HG03342 (cell line): ENCODE results near the gene STOML1.

Experiments used
- ATAC-seq: cut with Tn5 transposase; IDR thresholded peaks from one replicate; pipeline ENCODE4 v1.9.1; 2021; ENCODE audit warnings: mild to moderate bottlenecking, moderate library complexity; ENCODE audit not compliant: unreplicated experiment

Gene STOML1

GRCh38 chr15:74019734-74020133 lies 27.6 kb upstream of the STOML1 start:
- no peak for ATAC-seq

- no peak for ATAC-seq
These were observed 21.3 kb upstream of the STOML1 start for GRCh38 chr15:74013374-74013894.

GRCh38 chr15:74011610-74012009 lies 19.5 kb upstream of the STOML1 start:
- ATAC-seq = no peak

- no peak for ATAC-seq
These were observed 18.9 kb upstream of the STOML1 start for GRCh38 chr15:74010929-74011540.

GRCh38 chr15:74008901-74009300 lies 16.8 kb upstream of the STOML1 start:
- no peak for ATAC-seq

GRCh38 chr15:74007820-74008371 lies 15.8 kb upstream of the STOML1 start:
- ATAC-seq = no peak

GRCh38 chr15:74006774-74007639 lies 14.9 kb upstream of the STOML1 start:
- ATAC-seq = no peak

- ATAC-seq = no peak
These were observed 5.9 kb upstream of the STOML1 start for GRCh38 chr15:73997986-73998385.

GRCh38 chr15:73996939-73997338 lies 4.8 kb upstream of the STOML1 start:
- no peak for ATAC-seq

- ATAC-seq = no peak
These were observed 4.2 kb upstream of the STOML1 start for GRCh38 chr15:73996267-73996666.

GRCh38 chr15:73994912-73995622 lies 3.0 kb upstream of the STOML1 start:
- no peak for ATAC-seq

GRCh38 chr15:73994413-73994883 lies 2.4 kb upstream of the STOML1 start, which contains the start of gene PML:
PML (plus strand) TSS chr15:73994716; CDS start chr15:73994813, 97 bp downstream.
- ATAC-seq = peak; percentile 70

- no peak for ATAC-seq
These were observed 1.3 kb upstream of the STOML1 start for GRCh38 chr15:73993211-73993994.

GRCh38 chr15:73992594-73992898 lies 451 bp upstream of the STOML1 start:
- no peak for ATAC-seq

- ATAC-seq = no peak
These were observed 835 bp downstream of the STOML1 start for GRCh38 chr15:73991260-73991659.

- ATAC-seq = no peak
These were observed 1.7 kb downstream of the STOML1 start for GRCh38 chr15:73990250-73991005.

- ATAC-seq = no peak
These were observed 2.9 kb downstream of the STOML1 start for GRCh38 chr15:73989001-73989798.

GRCh38 chr15:73988445-73988969 lies 3.6 kb downstream of the STOML1 start:
- no peak for ATAC-seq
